SK-N-SH (cell line): ENCODE results near the gene DDX42. TPM values are rescaled to one million over a fixed set of nuclear protein-coding genes. Genes with fewer than 3 reads are reported as not detected.

Experiments used
- CTCF ChIA-PET: fragments of 300-600, 350-600 bp; formaldehyde crosslinking; extraction: SDS; loops from one replicate; lab custom pipeline; 2021; lab: Yijun Ruan, JAX
- POLR2A ChIA-PET: fragments of 350-600 bp; sonication (Branson Sonifier 250); formaldehyde crosslinking; extraction: SDS; loops from one replicate; lab custom pipeline; 2020; ENCODE audit warnings: antibody characterized with exemption, inconsistent platforms; lab: Yijun Ruan, JAX
- DNase-seq: peaks from one replicate; pipeline ENCODE4 v3.0.0; 2012
- H2AFZ ChIP-seq: fragments of 200-600 bp; sonication (generic); 2 replicates; pipeline ENCODE4 v1.8.1; 2016; ENCODE audit warnings: antibody characterized with exemption, mild to moderate bottlenecking, low read depth
- H3F3A ChIP-seq: fragments of 200-600 bp; sonication (generic); replicated peaks from 2 replicates; pipeline ENCODE3; 2016; ENCODE audit warnings: antibody characterized with exemption, mild to moderate bottlenecking; ENCODE audit not compliant: insufficient read depth
- H3K27ac ChIP-seq, 2 experiments: fragments of 200-500 bp in 1 of 2; fragments of 200-600 bp in 1 of 2; sonication (Bioruptor generic) in 1 of 2; sonication (generic), shearing (Covaris generic) in 1 of 2; 2 replicates each; pipeline versions ENCODE4 v1.5.1 to v1.6.1; 2014 to 2016; ENCODE audit warnings: low read depth in 2 of 2, inconsistent platforms in 1 of 2, low read length in 1 of 2, mild to moderate bottlenecking in 1 of 2, mixed read lengths in 1 of 2
- H3K27me3 ChIP-seq: fragments of 200-600 bp; sonication (generic), shearing (Covaris generic); 2 replicates; pipeline ENCODE4 v1.6.1; 2016; ENCODE audit warnings: mixed run types; ENCODE audit not compliant: insufficient read depth
- H3K36me3 ChIP-seq, 2 experiments: fragments of 200-500 bp in 1 of 2; fragments of 200-600 bp in 1 of 2; sonication (Bioruptor generic) in 1 of 2; sonication (generic) in 1 of 2; replicated peaks in 1 of 2; 2 replicates each; pipeline versions ENCODE3 to v1.5.1; 2014 to 2016; ENCODE audit warnings: low read length in 1 of 2, mild to moderate bottlenecking in 1 of 2; ENCODE audit not compliant: insufficient read depth in 2 of 2, control insufficient read depth in 1 of 2
- H3K4me1 ChIP-seq, 2 experiments: fragments of 200-500 bp in 1 of 2; fragments of 200-600 bp in 1 of 2; sonication (Bioruptor generic) in 1 of 2; sonication (generic), shearing (Covaris generic) in 1 of 2; 2 replicates each; pipeline versions ENCODE4 v1.5.1 to v1.6.1; 2014 to 2016; ENCODE audit warnings: low read depth in 1 of 2, low read length in 1 of 2, mixed run types in 1 of 2; ENCODE audit not compliant: insufficient read depth in 2 of 2, control insufficient read depth in 1 of 2
- H3K4me2 ChIP-seq: fragments of 200-600 bp; sonication (generic), shearing (Covaris generic); 2 replicates; pipeline ENCODE4 v1.6.1; 2017; ENCODE audit warnings: mixed run types
- H3K4me3 ChIP-seq, 2 experiments: fragments of 200-500 bp in 1 of 2; fragments of 200-600 bp in 1 of 2; sonication (Bioruptor generic) in 1 of 2; sonication (generic), shearing (Covaris generic) in 1 of 2; 2 replicates each; pipeline versions ENCODE4 v1.5.1 to v1.8.1; 2014 to 2016; ENCODE audit warnings: low read depth in 2 of 2, inconsistent platforms in 1 of 2, low read length in 1 of 2, mild to moderate bottlenecking in 1 of 2, mixed read lengths in 1 of 2, moderate library complexity in 1 of 2
- H3K79me2 ChIP-seq: fragments of 200-600 bp; sonication (generic); 2 replicates; pipeline ENCODE4 v1.8.1; 2017; ENCODE audit warnings: mild to moderate bottlenecking; ENCODE audit not compliant: insufficient read depth
- H3K9ac ChIP-seq: fragments of 200-600 bp; sonication (generic); 2 replicates; pipeline ENCODE4 v1.6.1; 2017; ENCODE audit warnings: mixed run types
- H3K9me2 ChIP-seq: fragments of 200-600 bp; sonication (generic); 2 replicates; pipeline ENCODE4 v1.6.1; 2017; ENCODE audit warnings: mixed run types
- H3K9me3 ChIP-seq: fragments of 200-600 bp; sonication (generic); 2 replicates; pipeline ENCODE4 v1.6.1; 2017; ENCODE audit warnings: mixed run types, mild to moderate bottlenecking, moderate library complexity
- H4K20me1 ChIP-seq: fragments of 200-600 bp; sonication (generic); 2 replicates; pipeline ENCODE4 v1.6.1; 2017; ENCODE audit warnings: mild to moderate bottlenecking, mixed run types; ENCODE audit not compliant: insufficient read depth
- EP300 ChIP-seq, 2 experiments: IDR thresholded peaks; 2 replicates each; pipeline versions ENCODE4 v1.4.0 to v1.6.1; 2012; ENCODE audit warnings: borderline replicate concordance in 1 of 2, low read depth in 1 of 2, low read length in 1 of 2
- GATA2 ChIP-seq: sonication (generic); formaldehyde crosslinking; IDR thresholded peaks from 2 replicates; pipeline ENCODE4 v1.5.0; 2020; ENCODE audit warnings: mild to moderate bottlenecking, missing genetic modification reagents
- JUND ChIP-seq: IDR thresholded peaks from 2 replicates; pipeline ENCODE4 v1.4.0; 2012
- MEF2A ChIP-seq: IDR thresholded peaks from 2 replicates; pipeline ENCODE4 v1.4.0; 2012; ENCODE audit warnings: low read depth, borderline replicate concordance
- RCOR1 ChIP-seq: fragments of 150-350 bp; IDR thresholded peaks from 2 replicates; pipeline ENCODE4 v1.6.1; 2017; ENCODE audit warnings: antibody characterized with exemption, low read length
- RFX5 ChIP-seq: IDR thresholded peaks from 2 replicates; pipeline ENCODE4 v1.6.1; 2012; ENCODE audit warnings: mild to moderate bottlenecking, improper control_type of control experiment, low read length
- RXRA ChIP-seq: IDR thresholded peaks from 2 replicates; pipeline ENCODE4 v1.4.0; 2012; ENCODE audit warnings: low read depth, mild to moderate bottlenecking, borderline replicate concordance
- SMC3 ChIP-seq: IDR thresholded peaks from 2 replicates; pipeline ENCODE4 v1.6.1; 2012; ENCODE audit warnings: low read depth, low read length, improper control_type of control experiment
- TCF12 ChIP-seq: IDR thresholded peaks from 2 replicates; pipeline ENCODE4 v1.4.0; 2012
- YY1 ChIP-seq: IDR thresholded peaks from 2 replicates; pipeline ENCODE4 v1.4.0; 2012; ENCODE audit warnings: low read depth, mild to moderate bottlenecking
- WGBS: methylation state at CpG from one replicate; pipeline ENCODE4 v1.1.6; 2017; ENCODE audit warnings: low lambda C conversion rate; 5-methylcytosine and 5-hydroxymethylcytosine counted together
- polyA plus RNA-seq, 3 experiments: library from polyadenylated mRNA; depleted of rRNA; stranded (reverse); fragments of >200 nt; gene quantifications; 2 replicates each; pipeline ENCODE4 v1.2.3, GENCODE V29; 2012
- TF ChIP-seq, protein P1 (sequence below): fragments of 200-600 bp; sonication (generic); IDR thresholded peaks from 2 replicates; pipeline ENCODE4 v1.6.1; 2017; ENCODE audit warnings: antibody characterized with exemption, mild to moderate bottlenecking, moderate library complexity
- TF ChIP-seq, protein P2 (sequence below): IDR thresholded peaks from 2 replicates; pipeline ENCODE4; 2012
- TF ChIP-seq, protein P3 (sequence below): fragments of 150-350 bp; IDR thresholded peaks from 2 replicates; pipeline ENCODE4 v1.6.1; 2017; ENCODE audit warnings: antibody characterized with exemption, low read length, low read depth, borderline replicate concordance
- TF ChIP-seq, protein P4 (sequence below): IDR thresholded peaks from 2 replicates; pipeline ENCODE4 v1.4.0; 2012; ENCODE audit warnings: low read depth, borderline replicate concordance
- TF ChIP-seq, protein P5 (sequence below): fragments of 150-350 bp; IDR thresholded peaks from 2 replicates; pipeline ENCODE4 v1.6.1; 2016; ENCODE audit warnings: mild to moderate bottlenecking, low read depth, low read length
- TF ChIP-seq, protein P6 (sequence below): IDR thresholded peaks from 2 replicates; pipeline ENCODE4 v1.6.1; 2012; ENCODE audit warnings: mild to moderate bottlenecking, low read depth, low read length, moderate library complexity

The DDX42 gene
- polyA plus RNA-seq, 1 of the 3 experiments (the other 2 are of a cell fraction): 115 TPM

DNA sequence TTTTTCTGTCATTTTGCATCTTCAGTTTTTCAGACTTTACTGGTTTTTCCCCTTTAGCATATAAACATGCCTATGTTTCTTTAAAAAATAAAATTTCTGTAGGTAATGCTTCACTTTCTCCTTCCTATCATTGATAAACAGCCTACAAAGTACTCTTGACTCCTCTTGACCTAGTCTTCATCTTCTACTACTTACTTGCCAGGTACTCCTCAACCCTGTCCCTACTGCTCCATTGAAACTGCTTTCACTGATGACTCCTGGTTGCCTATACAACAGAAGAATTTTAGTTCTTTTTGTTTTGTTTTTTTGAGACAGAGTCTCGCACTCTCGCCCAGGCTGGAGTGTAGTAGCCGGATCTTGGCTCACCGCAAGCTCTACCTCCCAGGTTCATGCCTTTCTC, 7.0 kb downstream of the DDX42 start:
- CTCF ChIA-PET: interaction anchor here (1.0 to 1.4 kb wide), 3 partner anchors 23 to 168 kb away, joined by 3 to 5 read pairs (median 3); no protein-coding TSS in a partner anchor
- no peaks in the 10 kb centered on the region for H3K9me3 ChIP-seq
- POLR2A ChIA-PET: interaction anchor here (0.8 to 1.3 kb wide), 2 partner anchors 18 to 46 kb away, joined by 3 to 4 read pairs; partner anchors contain the start of gene PSMC5
- TF ChIP-seq EP300 (IDR thresholded peaks at IDR 0.05; ENCODE audit: borderline replicate concordance in 1 of 2, low read depth in 1 of 2, low read length in 1 of 2) (no peak), MEF2A (no peak), RFX5 (no peak), SMC3 (no peak)
- TF ChIP-seq, protein P1, sequence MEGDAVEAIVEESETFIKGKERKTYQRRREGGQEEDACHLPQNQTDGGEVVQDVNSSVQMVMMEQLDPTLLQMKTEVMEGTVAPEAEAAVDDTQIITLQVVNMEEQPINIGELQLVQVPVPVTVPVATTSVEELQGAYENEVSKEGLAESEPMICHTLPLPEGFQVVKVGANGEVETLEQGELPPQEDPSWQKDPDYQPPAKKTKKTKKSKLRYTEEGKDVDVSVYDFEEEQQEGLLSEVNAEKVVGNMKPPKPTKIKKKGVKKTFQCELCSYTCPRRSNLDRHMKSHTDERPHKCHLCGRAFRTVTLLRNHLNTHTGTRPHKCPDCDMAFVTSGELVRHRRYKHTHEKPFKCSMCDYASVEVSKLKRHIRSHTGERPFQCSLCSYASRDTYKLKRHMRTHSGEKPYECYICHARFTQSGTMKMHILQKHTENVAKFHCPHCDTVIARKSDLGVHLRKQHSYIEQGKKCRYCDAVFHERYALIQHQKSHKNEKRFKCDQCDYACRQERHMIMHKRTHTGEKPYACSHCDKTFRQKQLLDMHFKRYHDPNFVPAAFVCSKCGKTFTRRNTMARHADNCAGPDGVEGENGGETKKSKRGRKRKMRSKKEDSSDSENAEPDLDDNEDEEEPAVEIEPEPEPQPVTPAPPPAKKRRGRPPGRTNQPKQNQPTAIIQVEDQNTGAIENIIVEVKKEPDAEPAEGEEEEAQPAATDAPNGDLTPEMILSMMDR: no peak
- TF ChIP-seq, protein P2, sequence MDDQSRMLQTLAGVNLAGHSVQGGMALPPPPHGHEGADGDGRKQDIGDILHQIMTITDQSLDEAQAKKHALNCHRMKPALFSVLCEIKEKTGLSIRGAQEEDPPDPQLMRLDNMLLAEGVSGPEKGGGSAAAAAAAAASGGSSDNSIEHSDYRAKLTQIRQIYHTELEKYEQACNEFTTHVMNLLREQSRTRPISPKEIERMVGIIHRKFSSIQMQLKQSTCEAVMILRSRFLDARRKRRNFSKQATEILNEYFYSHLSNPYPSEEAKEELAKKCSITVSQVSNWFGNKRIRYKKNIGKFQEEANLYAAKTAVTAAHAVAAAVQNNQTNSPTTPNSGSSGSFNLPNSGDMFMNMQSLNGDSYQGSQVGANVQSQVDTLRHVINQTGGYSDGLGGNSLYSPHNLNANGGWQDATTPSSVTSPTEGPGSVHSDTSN: no peak
- TF ChIP-seq, protein P3, sequence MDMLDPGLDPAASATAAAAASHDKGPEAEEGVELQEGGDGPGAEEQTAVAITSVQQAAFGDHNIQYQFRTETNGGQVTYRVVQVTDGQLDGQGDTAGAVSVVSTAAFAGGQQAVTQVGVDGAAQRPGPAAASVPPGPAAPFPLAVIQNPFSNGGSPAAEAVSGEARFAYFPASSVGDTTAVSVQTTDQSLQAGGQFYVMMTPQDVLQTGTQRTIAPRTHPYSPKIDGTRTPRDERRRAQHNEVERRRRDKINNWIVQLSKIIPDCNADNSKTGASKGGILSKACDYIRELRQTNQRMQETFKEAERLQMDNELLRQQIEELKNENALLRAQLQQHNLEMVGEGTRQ: no peak
- H3K4me2 ChIP-seq: peak overlapping the region; percentile 14; the same call in 1 of the 2 replicates
- 98% methylated on average over 4 of the region's 4 CpGs for WGBS
- H3K79me2 ChIP-seq: peaks cover 100% of the 10 kb centered on the region
- H3K4me1 ChIP-seq: peaks cover 4 to 22% of the 10 kb centered on the region in 2 experiments
- no peak overlapping the region for H3K27ac ChIP-seq
- H3K9ac ChIP-seq: no peak overlapping the region
- no peaks in the 10 kb centered on the region for H3K9me2 ChIP-seq
- no peak overlapping the region for H2AFZ ChIP-seq
- peaks cover 14% of the 10 kb centered on the region for H3F3A ChIP-seq
- no peaks in the 10 kb centered on the region for H3K27me3 ChIP-seq
- H3K4me3 ChIP-seq: no peak overlapping the region
- DNase-seq: no peak
- H3K36me3 ChIP-seq: peaks cover 34 to 71% of the 10 kb centered on the region in 2 experiments
- peaks cover 100% of the 10 kb centered on the region for H4K20me1 ChIP-seq

DNA sequence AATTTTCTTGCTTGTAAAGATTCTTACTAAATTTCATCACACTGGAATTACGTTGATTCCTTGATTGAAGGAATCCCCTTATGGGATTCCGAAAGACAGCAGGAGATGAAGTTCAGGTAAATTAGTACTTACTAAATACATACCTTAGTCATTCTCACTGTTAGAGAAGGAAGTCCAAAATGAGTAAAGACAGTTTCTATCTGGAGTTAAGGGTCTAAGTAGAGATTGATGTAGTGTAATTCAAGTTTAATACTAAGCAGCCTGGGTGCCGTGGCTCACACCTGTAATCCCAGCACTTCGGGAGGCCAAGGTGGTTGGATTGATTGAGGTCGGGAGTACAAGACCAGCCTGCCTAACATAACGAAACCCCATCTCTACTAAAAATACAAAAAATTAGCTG, 9.6 kb downstream of the DDX42 start:
- peak overlapping the region in 1 of 2 experiments; percentile 60; a peak in 1 of 4 replicates for H3K27ac ChIP-seq
- H3K27me3 ChIP-seq: no peaks in the 10 kb centered on the region
- CTCF ChIA-PET: interaction anchor here (0.6 to 2.4 kb wide), 7 partner anchors 10 to 349 kb away, joined by 3 to 9 read pairs (median 5); no protein-coding TSS in a partner anchor
- H3K9ac ChIP-seq: no peak overlapping the region
- H3K9me3 ChIP-seq: no peaks in the 10 kb centered on the region
- peaks cover 91% of the 10 kb centered on the region for H4K20me1 ChIP-seq
- H3F3A ChIP-seq: peaks cover 16% of the 10 kb centered on the region
- H3K4me3 ChIP-seq: no peak overlapping the region
- POLR2A ChIA-PET: interaction anchor here (1.4 kb wide), 1 partner anchor 10 kb away, joined by 7 read pairs; the partner anchor contains the start of genes CCDC47 and DDX42
- peaks cover 0 to 22% of the 10 kb centered on the region in 2 experiments; a peak in 3 of 4 replicates for H3K4me1 ChIP-seq
- H2AFZ ChIP-seq: no peak overlapping the region
- H3K36me3 ChIP-seq: peaks cover 29 to 72% of the 10 kb centered on the region in 2 experiments
- 81% methylated on average over 6 of the region's 6 CpGs for WGBS
- peaks cover 100% of the 10 kb centered on the region for H3K79me2 ChIP-seq
- H3K4me2 ChIP-seq: peak overlapping the region; percentile 33
- DNase-seq: no peak
- H3K9me2 ChIP-seq: no peaks in the 10 kb centered on the region
- no peak for TF ChIP-seq RCOR1
- TF ChIP-seq YY1: no peak
- TF ChIP-seq, protein P4, sequence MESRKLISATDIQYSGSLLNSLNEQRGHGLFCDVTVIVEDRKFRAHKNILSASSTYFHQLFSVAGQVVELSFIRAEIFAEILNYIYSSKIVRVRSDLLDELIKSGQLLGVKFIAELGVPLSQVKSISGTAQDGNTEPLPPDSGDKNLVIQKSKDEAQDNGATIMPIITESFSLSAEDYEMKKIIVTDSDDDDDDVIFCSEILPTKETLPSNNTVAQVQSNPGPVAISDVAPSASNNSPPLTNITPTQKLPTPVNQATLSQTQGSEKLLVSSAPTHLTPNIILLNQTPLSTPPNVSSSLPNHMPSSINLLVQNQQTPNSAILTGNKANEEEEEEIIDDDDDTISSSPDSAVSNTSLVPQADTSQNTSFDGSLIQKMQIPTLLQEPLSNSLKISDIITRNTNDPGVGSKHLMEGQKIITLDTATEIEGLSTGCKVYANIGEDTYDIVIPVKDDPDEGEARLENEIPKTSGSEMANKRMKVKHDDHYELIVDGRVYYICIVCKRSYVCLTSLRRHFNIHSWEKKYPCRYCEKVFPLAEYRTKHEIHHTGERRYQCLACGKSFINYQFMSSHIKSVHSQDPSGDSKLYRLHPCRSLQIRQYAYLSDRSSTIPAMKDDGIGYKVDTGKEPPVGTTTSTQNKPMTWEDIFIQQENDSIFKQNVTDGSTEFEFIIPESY: no peak
- no peak for TF ChIP-seq RXRA
- TF ChIP-seq TCF12: no peak
- TF ChIP-seq JUND: no peak
- TF ChIP-seq, protein P5, sequence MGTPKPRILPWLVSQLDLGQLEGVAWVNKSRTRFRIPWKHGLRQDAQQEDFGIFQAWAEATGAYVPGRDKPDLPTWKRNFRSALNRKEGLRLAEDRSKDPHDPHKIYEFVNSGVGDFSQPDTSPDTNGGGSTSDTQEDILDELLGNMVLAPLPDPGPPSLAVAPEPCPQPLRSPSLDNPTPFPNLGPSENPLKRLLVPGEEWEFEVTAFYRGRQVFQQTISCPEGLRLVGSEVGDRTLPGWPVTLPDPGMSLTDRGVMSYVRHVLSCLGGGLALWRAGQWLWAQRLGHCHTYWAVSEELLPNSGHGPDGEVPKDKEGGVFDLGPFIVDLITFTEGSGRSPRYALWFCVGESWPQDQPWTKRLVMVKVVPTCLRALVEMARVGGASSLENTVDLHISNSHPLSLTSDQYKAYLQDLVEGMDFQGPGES: no peak
- TF ChIP-seq GATA2 (CRISPR knock-in tag): no peak
- TF ChIP-seq, protein P6, sequence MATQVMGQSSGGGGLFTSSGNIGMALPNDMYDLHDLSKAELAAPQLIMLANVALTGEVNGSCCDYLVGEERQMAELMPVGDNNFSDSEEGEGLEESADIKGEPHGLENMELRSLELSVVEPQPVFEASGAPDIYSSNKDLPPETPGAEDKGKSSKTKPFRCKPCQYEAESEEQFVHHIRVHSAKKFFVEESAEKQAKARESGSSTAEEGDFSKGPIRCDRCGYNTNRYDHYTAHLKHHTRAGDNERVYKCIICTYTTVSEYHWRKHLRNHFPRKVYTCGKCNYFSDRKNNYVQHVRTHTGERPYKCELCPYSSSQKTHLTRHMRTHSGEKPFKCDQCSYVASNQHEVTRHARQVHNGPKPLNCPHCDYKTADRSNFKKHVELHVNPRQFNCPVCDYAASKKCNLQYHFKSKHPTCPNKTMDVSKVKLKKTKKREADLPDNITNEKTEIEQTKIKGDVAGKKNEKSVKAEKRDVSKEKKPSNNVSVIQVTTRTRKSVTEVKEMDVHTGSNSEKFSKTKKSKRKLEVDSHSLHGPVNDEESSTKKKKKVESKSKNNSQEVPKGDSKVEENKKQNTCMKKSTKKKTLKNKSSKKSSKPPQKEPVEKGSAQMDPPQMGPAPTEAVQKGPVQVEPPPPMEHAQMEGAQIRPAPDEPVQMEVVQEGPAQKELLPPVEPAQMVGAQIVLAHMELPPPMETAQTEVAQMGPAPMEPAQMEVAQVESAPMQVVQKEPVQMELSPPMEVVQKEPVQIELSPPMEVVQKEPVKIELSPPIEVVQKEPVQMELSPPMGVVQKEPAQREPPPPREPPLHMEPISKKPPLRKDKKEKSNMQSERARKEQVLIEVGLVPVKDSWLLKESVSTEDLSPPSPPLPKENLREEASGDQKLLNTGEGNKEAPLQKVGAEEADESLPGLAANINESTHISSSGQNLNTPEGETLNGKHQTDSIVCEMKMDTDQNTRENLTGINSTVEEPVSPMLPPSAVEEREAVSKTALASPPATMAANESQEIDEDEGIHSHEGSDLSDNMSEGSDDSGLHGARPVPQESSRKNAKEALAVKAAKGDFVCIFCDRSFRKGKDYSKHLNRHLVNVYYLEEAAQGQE: no peak
- TF ChIP-seq EP300 (IDR thresholded peaks at IDR 0.05; ENCODE audit: borderline replicate concordance in 1 of 2, low read depth in 1 of 2, low read length in 1 of 2): no peak
